ENCODE measurements around the gene USP46.

The USP46 gene, protein sequence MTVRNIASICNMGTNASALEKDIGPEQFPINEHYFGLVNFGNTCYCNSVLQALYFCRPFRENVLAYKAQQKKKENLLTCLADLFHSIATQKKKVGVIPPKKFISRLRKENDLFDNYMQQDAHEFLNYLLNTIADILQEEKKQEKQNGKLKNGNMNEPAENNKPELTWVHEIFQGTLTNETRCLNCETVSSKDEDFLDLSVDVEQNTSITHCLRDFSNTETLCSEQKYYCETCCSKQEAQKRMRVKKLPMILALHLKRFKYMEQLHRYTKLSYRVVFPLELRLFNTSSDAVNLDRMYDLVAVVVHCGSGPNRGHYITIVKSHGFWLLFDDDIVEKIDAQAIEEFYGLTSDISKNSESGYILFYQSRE

DNA sequence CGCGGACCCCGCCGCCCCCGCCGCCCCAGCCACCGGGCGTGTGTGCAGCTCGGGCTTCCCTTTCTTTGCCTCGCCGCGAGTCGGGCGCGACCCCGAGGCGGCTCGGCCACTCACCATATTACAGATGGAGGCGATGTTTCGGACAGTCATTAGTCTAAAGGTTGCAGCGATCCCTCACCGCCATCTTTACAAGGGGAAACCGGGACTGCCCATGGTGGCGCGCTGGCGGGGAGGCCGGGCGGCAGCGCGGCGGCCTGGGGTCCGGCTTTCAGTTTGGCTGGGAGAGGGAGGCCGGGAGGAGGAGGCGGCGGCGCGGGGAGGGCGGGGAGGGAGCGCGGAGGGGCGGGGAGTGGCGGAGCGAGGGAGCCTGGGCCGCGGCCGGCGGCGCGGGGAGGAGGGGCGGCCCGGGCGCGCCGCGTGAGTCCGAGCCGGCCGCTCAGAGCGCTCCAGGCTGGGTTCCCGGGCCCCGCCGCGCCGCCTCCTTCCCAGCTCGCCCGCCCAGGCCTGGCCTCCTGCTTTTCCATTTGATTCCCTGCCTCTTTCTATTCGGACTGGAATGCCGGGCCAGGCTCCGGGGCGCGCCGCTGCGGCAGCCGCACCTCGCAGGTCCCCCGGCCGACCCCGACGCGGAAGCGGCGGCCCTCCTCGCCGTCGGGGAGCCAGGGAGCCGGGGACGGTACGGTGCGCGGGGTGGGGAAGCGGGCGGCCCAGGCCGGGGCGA lies at the start of gene USP46:
TSS of gene USP46 (minus strand) at position 301 of the 721 bp plus-strand sequence. CDS start at position 150, 151 bp downstream.
- peaks cover 8% of the 10 kb centered on the region for H3K4me1 ChIP-seq (ENCODE audit: control insufficient read depth, insufficient read depth, low read length, unreplicated experiment)
- peak within 1 kb of the TSS; percentile 96 for H2AFZ ChIP-seq (ENCODE audit: low read length, unreplicated experiment)
- no peaks in the 10 kb centered on the region for H3K27me3 ChIP-seq (ENCODE audit: insufficient read depth, low read length)
- peaks cover 6% of the 10 kb centered on the region; the same call in 1 of the 2 replicates for H3K36me3 ChIP-seq (ENCODE audit: insufficient read depth, low read length)
- H3K79me2 ChIP-seq (ENCODE audit: control insufficient read depth, insufficient read depth, low read length, unreplicated experiment), result peaks cover 19% of the 10 kb centered on the region
- H3K27ac ChIP-seq (ENCODE audit: low read depth, low read length), result peak within 1 kb of the TSS; percentile 58; the same call in 1 of the 2 replicates
- H3K4me3 ChIP-seq (ENCODE audit: low read depth, low read length), result peak within 1 kb of the TSS; percentile 97

DNA sequence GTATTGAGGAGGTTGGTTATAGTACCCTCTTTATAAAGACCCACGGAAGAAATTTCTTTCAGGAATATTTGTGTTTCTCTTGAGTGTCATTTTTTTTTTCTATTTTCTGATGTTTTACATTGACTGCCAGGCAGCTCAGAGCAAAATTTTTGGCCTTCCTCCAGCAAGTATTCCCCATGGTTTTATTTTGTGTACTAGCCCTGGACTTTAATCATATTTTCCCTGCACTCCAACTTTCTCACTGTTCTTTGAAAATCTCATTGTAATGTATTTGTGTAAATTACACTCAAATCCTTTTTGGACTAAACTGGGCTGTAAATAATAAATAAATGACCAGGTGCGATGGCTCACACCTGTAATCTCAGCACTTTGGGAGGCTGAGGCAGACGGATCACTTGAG lies 45.6 kb upstream of the USP46 start:
- no peak overlapping the region for H3K27ac ChIP-seq (ENCODE audit: low read depth, low read length)
- no peaks in the 10 kb centered on the region for H3K79me2 ChIP-seq (ENCODE audit: control insufficient read depth, insufficient read depth, low read length, unreplicated experiment)
- H3K36me3 ChIP-seq (ENCODE audit: insufficient read depth, low read length), result no peaks in the 10 kb centered on the region
- H3K4me1 ChIP-seq (ENCODE audit: control insufficient read depth, insufficient read depth, low read length, unreplicated experiment), result peaks cover 8% of the 10 kb centered on the region
- no peak overlapping the region for H2AFZ ChIP-seq (ENCODE audit: low read length, unreplicated experiment)
- H3K27me3 ChIP-seq (ENCODE audit: insufficient read depth, low read length), result no peaks in the 10 kb centered on the region
- H3K4me3 ChIP-seq (ENCODE audit: low read depth, low read length), result no peak overlapping the region

DNA sequence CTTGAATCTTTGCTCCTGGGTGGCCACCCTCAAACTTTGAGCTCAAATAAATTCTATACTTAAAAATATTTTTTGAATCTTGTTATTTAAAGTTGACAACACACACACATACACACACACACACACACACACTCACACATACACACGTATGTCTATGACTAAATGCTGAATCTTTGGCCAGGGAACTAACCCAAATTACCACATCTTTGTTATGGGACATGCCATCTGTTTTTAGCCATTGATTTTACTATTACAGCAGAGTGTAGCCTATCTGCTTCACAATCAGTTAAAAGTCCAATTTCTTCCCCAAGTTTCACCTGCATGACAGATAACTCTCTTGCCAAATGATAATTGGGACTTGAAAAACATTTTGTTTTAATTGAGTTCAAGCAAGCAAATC lies 45.0 kb upstream of the USP46 start:
- H3K36me3 ChIP-seq (ENCODE audit: insufficient read depth, low read length), result no peaks in the 10 kb centered on the region
- H3K79me2 ChIP-seq (ENCODE audit: control insufficient read depth, insufficient read depth, low read length, unreplicated experiment), result no peaks in the 10 kb centered on the region
- H3K4me3 ChIP-seq (ENCODE audit: low read depth, low read length), result no peak overlapping the region
- no peak overlapping the region for H2AFZ ChIP-seq (ENCODE audit: low read length, unreplicated experiment)
- no peak overlapping the region for H3K27ac ChIP-seq (ENCODE audit: low read depth, low read length)
- peaks cover 8% of the 10 kb centered on the region for H3K4me1 ChIP-seq (ENCODE audit: control insufficient read depth, insufficient read depth, low read length, unreplicated experiment)
- no peaks in the 10 kb centered on the region for H3K27me3 ChIP-seq (ENCODE audit: insufficient read depth, low read length)

DNA sequence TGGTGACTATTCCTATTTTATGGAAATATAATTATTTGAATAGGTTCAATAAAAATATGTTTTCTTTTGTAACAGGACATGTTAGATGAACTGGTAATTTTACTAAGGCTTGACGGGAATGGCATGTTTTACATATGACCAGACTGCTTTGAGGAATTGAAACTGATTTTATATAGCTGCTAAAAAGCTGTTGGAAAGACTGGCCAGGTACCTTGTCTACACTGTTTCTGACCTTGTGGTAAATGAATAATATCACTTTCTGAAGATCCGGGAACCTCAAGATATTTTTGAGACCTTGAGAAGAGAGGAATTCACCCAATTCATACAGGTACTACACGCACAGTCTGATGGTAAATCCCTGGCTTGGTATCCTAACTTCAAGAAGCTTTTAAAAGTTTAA lies 42.1 kb upstream of the USP46 start:
- Histone ChIP-seq H3K36me3 (ENCODE audit: insufficient read depth, low read length) (no peaks in the 10 kb centered on the region), H3K27me3 (ENCODE audit: insufficient read depth, low read length) (no peaks in the 10 kb centered on the region), H2AFZ (ENCODE audit: low read length, unreplicated experiment) (no peak overlapping the region), H3K4me1 (ENCODE audit: control insufficient read depth, insufficient read depth, low read length, unreplicated experiment) (peaks cover 12% of the 10 kb centered on the region), H3K4me3 (ENCODE audit: low read depth, low read length) (no peak overlapping the region), H3K27ac (ENCODE audit: low read depth, low read length) (no peak overlapping the region), H3K79me2 (ENCODE audit: control insufficient read depth, insufficient read depth, low read length, unreplicated experiment) (no peaks in the 10 kb centered on the region)

DNA sequence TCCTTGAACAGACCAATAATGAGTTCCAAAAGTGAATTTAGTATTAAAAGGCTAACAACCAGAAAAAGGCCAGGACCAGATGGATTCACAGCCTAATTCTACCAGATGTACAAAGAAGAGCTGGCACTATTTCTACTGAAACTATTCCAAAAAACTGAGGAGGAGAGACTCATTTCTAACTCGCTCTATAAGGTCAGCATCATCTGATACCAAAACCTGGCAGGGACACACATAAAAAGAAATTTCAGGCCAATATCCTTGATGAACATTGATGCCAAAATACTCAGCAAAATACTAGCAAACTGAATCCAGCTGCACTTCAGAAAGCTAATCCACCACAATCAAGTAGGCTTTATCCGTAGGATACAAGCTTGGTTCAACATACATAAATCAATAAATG lies 35.8 kb upstream of the USP46 start:
- no peaks in the 10 kb centered on the region; the same call in 1 of the 2 replicates for H3K27me3 ChIP-seq (ENCODE audit: insufficient read depth, low read length)
- H3K4me3 ChIP-seq (ENCODE audit: low read depth, low read length), result no peak overlapping the region
- H3K79me2 ChIP-seq (ENCODE audit: control insufficient read depth, insufficient read depth, low read length, unreplicated experiment), result no peaks in the 10 kb centered on the region
- H3K36me3 ChIP-seq (ENCODE audit: insufficient read depth, low read length), result no peaks in the 10 kb centered on the region
- H3K4me1 ChIP-seq (ENCODE audit: control insufficient read depth, insufficient read depth, low read length, unreplicated experiment), result peaks cover 4% of the 10 kb centered on the region
- no peak overlapping the region for H2AFZ ChIP-seq (ENCODE audit: low read length, unreplicated experiment)
- H3K27ac ChIP-seq (ENCODE audit: low read depth, low read length), result no peak overlapping the region

DNA sequence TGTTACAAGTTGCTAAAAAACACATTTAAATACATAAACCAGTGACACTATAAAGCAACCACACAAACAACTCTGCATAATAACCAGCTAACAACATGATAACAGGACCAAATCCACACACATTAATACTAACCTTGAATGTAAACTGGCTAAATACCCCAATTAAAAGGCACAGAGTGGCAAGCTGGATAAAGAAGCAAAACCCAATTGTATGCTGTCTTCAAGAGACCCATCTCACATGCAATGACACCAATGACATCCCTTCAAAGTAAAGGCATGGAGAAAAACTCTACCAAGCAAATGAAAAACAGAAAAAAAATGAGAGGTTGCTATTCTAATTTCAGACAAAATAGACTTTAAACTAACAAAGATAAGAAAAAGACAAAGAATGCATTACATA lies 34.4 kb upstream of the USP46 start:
- peaks cover 4% of the 10 kb centered on the region for H3K4me1 ChIP-seq (ENCODE audit: control insufficient read depth, insufficient read depth, low read length, unreplicated experiment)
- no peaks in the 10 kb centered on the region for H3K79me2 ChIP-seq (ENCODE audit: control insufficient read depth, insufficient read depth, low read length, unreplicated experiment)
- H3K36me3 ChIP-seq (ENCODE audit: insufficient read depth, low read length), result no peaks in the 10 kb centered on the region
- H3K27me3 ChIP-seq (ENCODE audit: insufficient read depth, low read length), result no peaks in the 10 kb centered on the region; the same call in 1 of the 2 replicates
- no peak overlapping the region for H3K4me3 ChIP-seq (ENCODE audit: low read depth, low read length)
- no peak overlapping the region for H3K27ac ChIP-seq (ENCODE audit: low read depth, low read length)
- H2AFZ ChIP-seq (ENCODE audit: low read length, unreplicated experiment), result no peak overlapping the region

DNA sequence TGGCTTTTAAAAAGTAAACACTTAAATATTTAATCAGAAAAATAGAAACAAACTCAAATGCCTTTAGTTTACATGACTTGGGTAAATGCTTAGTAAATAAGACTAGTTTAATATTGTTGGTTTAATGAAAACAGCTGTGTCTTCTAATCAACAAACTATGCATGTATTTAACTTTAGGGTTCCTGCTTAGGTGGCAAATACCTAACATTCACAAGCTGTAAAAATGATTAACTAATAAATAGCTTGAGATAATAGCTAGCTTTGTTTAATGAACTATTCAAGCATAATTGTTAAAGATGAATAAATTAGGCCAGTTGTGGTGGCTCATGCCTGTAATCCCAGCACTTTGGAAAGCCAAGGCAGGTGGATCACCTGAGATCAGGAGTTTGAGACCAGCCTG lies 30.0 kb upstream of the USP46 start:
- Histone ChIP-seq H3K79me2 (ENCODE audit: control insufficient read depth, insufficient read depth, low read length, unreplicated experiment) (no peaks in the 10 kb centered on the region), H3K27ac (ENCODE audit: low read depth, low read length) (no peak overlapping the region), H2AFZ (ENCODE audit: low read length, unreplicated experiment) (no peak overlapping the region), H3K4me3 (ENCODE audit: low read depth, low read length) (no peak overlapping the region), H3K4me1 (ENCODE audit: control insufficient read depth, insufficient read depth, low read length, unreplicated experiment) (no peaks in the 10 kb centered on the region), H3K27me3 (ENCODE audit: insufficient read depth, low read length) (no peaks in the 10 kb centered on the region; the same call in 1 of the 2 replicates), H3K36me3 (ENCODE audit: insufficient read depth, low read length) (no peaks in the 10 kb centered on the region)

DNA sequence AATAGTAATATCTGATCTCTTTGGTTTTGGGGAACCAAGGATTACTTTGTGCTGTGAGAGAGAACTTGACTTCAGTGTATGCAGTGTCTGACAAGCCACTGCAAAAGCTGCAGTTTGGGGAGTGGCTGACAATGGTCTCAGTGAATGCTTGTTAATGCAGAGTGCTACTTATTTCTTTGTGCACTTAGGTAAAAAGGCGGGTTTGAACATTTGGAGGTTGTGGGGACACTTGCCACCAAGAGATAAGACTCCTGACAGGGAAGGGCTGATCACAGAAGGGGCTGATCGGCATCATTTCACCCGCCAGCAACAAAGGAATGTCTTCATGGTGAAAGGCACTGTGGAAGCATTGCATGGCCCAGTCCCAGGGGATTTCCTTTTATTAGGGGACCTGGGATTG lies 28.6 kb upstream of the USP46 start:
- Histone ChIP-seq H3K36me3 (ENCODE audit: insufficient read depth, low read length) (no peaks in the 10 kb centered on the region), H3K27ac (ENCODE audit: low read depth, low read length) (no peak overlapping the region), H3K27me3 (ENCODE audit: insufficient read depth, low read length) (no peaks in the 10 kb centered on the region; the same call in 1 of the 2 replicates), H3K4me1 (ENCODE audit: control insufficient read depth, insufficient read depth, low read length, unreplicated experiment) (no peaks in the 10 kb centered on the region), H2AFZ (ENCODE audit: low read length, unreplicated experiment) (no peak overlapping the region), H3K79me2 (ENCODE audit: control insufficient read depth, insufficient read depth, low read length, unreplicated experiment) (no peaks in the 10 kb centered on the region), H3K4me3 (ENCODE audit: low read depth, low read length) (no peak overlapping the region)

DNA sequence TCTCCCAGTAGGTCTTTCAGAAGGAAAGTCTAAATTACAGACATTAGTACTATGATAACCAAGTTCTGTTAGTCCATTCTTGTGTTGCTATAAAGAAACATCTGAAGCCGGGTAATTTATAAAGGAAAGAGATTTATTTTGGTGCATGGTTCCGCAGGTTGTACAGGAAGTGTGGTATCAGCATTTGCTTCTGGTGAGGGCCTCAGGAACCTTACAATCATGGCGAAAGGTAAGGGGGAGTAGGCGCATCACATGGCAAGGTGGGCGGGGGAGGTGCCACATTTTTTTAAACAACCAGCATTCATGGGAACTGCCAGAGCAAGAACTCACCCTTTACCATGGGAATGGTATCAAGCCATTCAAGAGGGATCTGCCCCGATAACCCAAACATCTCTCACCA lies 26.2 kb upstream of the USP46 start:
- H3K36me3 ChIP-seq (ENCODE audit: insufficient read depth, low read length), result no peaks in the 10 kb centered on the region
- no peak overlapping the region for H2AFZ ChIP-seq (ENCODE audit: low read length, unreplicated experiment)
- H3K27me3 ChIP-seq (ENCODE audit: insufficient read depth, low read length), result no peaks in the 10 kb centered on the region
- no peaks in the 10 kb centered on the region for H3K79me2 ChIP-seq (ENCODE audit: control insufficient read depth, insufficient read depth, low read length, unreplicated experiment)
- no peak overlapping the region for H3K27ac ChIP-seq (ENCODE audit: low read depth, low read length)
- H3K4me3 ChIP-seq (ENCODE audit: low read depth, low read length), result no peak overlapping the region
- no peaks in the 10 kb centered on the region for H3K4me1 ChIP-seq (ENCODE audit: control insufficient read depth, insufficient read depth, low read length, unreplicated experiment)

DNA sequence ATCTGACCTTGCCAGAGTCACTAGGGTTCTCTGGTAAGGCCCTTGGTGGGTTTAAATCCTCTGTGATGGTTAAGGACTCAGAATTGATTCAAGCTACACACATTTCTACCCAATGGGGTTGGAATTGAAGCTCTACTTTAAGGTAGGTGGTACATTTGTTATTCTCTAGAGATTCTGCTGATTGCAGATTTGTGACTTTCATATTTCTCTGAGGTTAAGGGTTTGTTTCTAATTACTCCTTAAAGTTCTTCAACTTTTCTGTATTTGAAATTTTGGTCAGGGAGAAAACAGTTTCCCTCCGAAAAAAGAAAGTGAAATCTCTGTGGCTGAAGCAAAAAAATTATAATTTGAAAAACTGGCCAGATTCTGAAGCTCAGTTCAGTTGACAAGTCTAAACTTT lies 25.8 kb upstream of the USP46 start:
- Histone ChIP-seq H3K36me3 (ENCODE audit: insufficient read depth, low read length) (no peaks in the 10 kb centered on the region), H3K4me3 (ENCODE audit: low read depth, low read length) (no peak overlapping the region), H3K27me3 (ENCODE audit: insufficient read depth, low read length) (no peaks in the 10 kb centered on the region), H3K4me1 (ENCODE audit: control insufficient read depth, insufficient read depth, low read length, unreplicated experiment) (no peaks in the 10 kb centered on the region), H2AFZ (ENCODE audit: low read length, unreplicated experiment) (no peak overlapping the region), H3K27ac (ENCODE audit: low read depth, low read length) (no peak overlapping the region), H3K79me2 (ENCODE audit: control insufficient read depth, insufficient read depth, low read length, unreplicated experiment) (no peaks in the 10 kb centered on the region)

DNA sequence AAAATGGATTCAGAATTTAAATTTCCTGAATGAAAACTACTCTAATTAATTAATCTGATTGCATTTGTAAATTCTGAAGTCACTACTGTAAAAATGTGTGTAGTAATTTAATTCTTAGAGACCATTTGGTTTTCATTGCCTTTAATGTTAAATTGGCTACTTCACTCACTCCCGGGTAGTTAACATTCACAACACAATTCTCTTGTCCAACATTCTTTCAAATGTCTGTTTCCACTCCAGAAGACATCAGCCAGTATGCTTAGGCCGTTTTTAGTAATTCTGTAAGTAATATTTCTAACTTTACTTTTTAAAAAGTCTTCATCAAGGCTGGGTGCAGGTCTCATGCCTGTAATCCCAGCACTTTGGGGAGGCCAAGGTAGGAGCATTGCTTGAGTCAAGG lies 21.3 kb upstream of the USP46 start:
- H2AFZ ChIP-seq (ENCODE audit: low read length, unreplicated experiment), result no peak overlapping the region
- H3K27me3 ChIP-seq (ENCODE audit: insufficient read depth, low read length), result no peaks in the 10 kb centered on the region
- H3K36me3 ChIP-seq (ENCODE audit: insufficient read depth, low read length), result no peaks in the 10 kb centered on the region

More for the DNA sequence above, 21.3 kb upstream of the USP46 start:
- Histone ChIP-seq H3K79me2 (ENCODE audit: control insufficient read depth, insufficient read depth, low read length, unreplicated experiment) (no peaks in the 10 kb centered on the region), H3K4me3 (ENCODE audit: low read depth, low read length) (no peak overlapping the region), H3K27ac (ENCODE audit: low read depth, low read length) (no peak overlapping the region), H3K4me1 (ENCODE audit: control insufficient read depth, insufficient read depth, low read length, unreplicated experiment) (no peaks in the 10 kb centered on the region)
